ENCODE measurements around the gene RAB31.

The RAB31 gene

DNA sequence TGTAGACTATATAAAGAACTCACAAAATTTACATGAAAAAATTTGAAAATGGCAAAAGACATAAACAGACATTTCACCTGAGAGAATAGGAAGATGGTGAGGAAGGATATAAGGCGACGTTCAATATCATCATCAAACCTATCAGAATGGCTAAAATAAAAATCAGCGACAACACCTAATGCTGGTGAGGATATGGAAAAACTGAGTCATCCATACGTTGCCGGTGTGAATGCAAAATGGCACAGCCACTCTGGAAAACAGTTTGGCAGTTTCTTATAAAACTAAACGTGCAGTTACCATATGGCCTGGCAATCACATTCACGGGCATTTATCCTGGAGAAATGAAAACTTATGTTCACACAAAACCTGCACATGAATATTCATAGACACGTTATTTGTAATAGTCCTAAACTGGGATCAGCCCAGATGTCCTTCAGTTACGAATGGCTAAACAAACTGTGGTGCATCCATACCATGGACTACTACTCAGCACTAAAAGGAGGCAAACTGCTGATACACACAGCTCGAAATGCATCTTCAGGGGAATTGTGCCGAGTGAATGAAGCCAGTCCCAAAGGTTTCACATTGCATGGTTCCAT is 114.6 kb downstream of the RAB31 start:
- no peak for DNase-seq

DNA sequence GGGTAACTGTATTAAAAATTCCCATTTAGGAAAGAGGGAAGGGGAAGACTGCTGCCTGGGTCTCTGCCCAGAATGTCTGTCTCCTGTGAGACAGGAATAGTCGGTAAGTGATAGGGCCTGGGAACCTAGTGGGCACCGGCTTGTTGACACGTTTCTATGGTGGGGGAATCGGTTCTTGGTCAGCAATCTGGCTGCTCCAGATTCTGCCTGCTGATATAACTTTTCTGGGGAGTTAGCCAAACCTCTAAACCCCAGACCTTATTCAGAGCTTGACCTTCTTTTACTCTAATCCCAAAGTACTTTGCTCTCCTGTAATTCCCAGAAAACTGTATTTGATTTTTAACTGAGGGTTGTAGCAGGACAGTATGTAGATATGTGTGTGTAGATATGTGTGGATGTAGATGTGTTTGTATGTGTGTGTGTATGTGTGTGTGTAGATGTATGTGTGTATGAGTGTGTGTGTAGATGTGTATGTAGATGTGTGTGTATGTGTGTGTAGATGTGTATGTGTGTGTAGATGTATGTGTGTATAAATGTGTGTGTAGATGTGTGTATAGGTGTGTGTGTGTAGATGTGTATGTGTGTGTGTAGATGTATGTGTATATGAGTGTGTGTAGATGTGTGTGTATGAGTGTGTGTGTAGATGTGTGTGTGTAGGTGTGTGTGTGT is 115.8 kb downstream of the RAB31 start:
- no peak for DNase-seq

DNA sequence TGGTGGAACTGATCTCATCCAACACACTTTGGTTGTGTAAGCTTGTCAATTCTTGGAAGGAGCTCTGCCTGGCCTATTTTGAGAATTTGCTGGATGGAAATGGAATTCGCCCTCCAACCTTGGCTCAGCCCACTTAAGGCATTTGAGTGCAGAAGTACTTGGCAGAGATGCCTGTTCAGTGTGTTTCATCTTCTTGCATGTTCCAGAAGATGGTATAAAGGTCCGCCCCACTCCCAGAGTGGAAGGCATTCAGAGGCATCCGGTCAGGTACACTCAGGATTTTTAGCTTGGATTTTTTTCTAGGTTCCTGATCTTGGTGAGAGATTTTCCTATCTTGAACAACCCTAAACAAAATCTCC is 116.4 kb downstream of the RAB31 start:
- DNase-seq, result no peak

DNA sequence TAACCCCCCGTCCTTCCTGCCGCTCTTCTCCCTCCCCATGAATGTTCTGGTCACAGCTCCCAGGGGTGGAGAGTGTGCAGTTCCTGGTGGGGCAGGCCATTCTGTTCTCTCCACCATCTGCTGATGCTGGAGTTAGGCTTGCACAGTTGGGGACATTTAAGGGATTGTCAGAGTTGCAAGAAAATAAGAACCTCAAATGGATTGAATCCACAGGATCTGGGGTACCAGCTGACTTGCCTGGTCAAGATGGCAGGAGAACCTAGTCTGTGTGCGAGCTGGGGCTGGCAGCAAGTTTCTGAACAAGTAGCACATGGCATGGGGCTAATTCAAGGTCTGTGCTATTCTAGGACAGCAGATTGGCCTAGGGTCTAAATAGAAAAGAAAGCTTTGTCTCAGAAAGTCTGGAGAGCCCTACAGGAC is 116.9 kb downstream of the RAB31 start:
- no peak for DNase-seq

DNA sequence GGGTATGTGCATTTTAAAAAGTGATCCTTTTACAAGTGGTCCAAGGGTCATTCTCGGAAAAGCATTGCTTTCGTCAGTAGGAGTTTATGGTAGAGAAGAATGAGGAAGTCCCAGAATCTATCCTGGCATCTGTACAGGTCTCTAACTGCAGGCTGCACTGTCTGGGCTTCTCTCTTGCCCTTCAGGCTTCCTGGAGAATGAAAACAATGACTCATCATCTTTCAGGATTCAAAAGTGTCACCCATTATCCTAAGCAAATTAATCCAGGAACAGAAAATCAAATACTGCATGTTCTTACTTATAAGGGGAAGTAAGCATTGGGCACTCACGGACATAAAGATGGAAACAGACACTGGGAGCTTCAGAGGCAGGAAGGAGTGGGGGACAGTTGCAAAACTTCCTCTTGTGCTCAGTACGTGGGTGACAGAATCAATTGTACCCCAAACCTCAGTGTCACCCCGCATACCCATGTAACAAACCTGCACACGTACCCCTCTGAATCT is 117.5 kb downstream of the RAB31 start:
- DNase-seq, result no peak

DNA sequence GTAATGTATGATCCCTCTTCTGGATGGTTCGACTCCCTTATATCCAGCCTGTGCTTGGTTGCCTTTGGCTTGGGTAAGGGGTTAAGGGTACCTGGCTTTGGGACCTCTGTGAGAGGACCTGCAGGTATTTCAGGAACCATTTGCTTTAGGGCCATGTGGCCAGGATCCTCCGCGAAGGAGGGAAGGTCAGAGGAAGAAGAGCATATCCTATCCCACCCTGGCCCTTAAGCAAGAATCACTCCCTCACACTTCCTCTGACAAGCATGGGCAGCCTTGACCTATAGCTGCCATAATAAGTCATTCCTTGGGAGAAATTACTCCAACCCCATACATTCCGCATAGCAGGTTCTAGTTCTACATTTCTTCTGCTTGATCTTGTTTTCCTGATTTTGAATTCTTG is 118.6 kb downstream of the RAB31 start:
- DNase-seq, result no peak

DNA sequence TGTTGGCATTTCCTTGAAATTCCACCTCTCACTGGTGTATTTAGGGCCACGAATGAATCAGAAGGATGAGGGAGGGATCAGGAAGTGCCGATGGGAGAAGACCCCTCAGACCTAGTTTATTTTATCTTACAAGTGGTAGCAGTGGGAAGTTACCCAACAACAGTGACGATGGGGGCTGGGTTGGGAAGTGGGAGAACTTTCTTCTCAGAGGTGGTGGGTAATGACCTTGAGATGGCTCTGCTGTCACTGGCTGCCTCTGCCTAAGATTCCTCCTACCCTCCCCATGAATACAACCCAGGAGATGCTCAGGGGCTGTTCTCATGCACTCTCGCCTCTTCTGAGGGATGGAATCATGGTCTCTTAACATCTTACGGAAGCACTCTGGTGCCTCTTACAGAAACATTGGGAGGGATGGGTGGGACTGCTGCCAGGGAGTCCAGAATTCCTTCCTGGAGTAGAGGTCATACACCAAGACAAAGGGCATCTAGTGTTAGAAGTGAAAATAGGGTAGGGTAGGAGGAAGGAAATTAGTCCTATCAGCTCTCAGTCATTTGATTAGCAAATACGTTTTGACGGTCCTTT is 119.2 kb downstream of the RAB31 start:
- no peak for DNase-seq

DNA sequence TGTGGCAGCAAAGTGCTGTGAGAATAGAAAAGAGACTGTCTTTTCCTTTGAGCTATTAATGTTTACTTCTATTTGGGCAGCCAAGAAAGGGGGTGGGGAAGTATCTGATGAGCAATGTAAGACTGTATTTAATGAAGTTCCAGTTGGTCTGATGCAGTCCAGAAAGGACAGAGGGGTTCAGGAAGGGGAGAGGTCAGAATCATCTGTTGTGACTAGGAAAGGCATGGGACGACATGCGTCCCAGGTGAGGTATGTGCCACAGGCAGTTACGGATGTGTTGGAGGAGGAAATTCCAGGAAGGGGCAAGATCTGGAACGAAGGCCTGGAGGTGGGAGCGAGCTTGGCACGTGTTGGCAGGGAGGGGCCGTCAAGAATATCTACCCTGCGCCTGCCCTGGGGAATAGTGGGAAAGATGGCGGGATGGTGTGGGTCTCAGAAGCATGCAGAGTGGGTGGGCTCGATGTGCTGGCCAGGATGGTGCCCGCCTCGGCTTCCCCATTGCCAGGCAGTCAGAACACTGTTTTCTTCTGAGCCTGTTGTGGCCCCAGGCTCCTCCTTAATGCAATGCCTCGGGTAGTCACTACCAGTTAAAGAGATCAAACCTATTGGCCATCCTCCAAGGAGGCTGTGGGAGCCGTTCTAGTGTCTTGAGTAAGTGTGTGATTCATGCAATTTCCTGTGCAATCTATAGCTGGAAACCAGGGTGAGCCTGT is 119.8 kb downstream of the RAB31 start:
- no peak for DNase-seq

DNA sequence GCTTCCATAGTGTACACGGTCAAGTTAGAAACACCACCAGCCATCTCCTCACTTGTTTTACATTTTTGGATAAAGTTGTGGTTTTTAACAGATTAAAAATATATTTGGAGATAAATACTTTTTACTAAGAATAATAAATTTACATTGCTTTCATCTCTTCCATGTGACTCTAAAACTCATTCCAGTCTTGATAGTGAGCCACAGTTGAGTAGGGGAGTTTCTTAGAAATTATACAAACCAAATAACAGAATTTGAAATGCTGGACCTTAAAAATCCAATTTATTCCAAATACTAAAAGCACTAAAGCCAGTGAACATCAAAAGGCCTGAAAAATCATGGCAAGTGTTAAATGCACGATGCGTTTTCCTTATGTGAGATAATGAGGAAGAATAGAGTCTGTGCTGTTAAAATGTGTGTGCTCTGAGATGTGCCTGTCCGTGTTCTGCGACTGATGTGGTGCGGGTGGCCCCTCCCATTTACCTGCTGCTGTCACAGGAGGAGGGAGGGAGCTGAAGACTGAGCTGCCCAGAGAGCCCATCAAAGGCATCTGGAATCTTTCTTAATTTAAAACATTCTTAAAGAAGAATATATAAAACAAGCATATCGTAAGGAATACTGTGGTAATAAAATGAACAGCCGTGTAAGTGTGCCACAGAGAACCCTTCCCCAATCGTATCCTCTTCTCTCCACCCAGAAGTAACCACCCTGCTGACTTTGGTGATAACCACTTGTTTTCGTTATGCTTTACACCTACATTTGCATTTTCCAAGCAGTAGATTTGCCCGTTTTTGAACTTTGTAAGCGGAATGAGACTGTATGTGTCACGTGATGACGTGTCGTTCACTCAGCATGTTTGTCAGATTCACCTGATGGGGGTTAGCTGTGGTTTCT is 120.7 kb downstream of the RAB31 start:
- no peak for DNase-seq

DNA sequence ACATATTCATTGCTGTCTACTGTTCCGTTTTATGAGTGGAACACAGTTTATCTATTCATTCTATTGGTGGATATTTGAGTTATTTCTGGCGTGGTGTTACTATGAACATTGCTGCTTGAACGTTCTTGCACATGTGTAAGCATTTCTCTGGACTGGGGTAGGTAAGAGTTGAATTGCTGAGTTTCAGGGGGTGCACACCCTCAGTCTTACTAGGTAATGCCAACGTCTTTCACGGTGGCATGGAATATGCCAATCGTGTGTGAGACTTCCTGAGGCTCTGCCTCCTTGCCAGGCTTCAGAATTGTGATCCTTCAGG is 121.3 kb downstream of the RAB31 start:
- no peak for DNase-seq

DNA sequence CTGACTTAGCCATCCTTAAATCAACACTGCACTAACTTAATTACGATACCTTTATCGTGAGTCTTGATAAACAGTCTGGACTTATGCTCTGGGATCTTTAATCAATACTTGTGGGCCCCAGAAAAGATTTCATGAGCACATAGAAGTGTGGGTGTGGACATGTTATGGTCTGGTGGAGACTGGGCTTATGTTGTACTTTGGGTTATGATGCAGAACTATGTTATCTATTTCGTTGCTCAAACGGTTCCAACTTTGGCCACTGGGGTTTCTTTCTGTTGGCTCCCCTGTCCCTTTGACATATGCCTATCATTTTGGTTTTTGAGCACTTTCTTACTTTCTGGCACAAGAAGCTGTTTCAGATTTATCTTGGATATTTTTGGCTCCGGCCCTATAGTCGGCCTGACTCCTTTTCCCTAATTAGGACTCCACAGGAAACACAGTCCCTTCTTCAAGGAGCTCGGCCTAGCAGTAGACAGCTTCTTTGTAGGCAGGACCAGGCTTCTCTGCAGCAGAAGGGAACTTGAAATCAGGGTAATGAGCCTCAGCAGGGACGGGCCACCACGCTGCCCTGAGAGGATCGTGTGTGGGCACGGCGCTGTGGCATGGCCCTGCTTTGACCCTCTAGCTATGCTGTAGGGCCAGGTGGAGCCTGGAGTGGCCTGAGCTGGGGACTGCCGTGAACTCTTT is 123.1 kb downstream of the RAB31 start:
- no peak for DNase-seq

DNA sequence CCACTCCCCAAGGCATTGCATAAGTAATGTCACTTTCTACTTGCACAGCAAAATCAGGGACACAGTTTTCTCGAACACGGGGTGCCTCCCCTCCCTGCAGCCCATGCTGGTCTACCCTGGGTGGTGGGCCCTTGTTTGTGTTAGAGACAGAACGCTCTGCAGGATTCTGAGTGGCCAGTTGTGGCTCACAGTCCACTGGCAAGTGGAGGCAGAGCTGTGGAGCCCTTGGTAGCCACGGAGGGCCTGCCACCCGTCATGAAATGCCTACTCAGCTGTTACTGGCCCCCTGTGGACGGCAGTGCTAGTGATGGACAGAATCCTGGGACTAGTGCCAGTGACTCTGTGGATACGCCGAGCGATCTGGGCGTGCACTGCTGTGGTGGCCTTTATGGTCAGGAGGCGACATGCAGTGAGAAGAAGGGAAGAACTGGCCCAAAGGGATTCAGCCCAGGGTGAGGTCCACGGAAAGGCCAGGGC is 123.7 kb downstream of the RAB31 start:
- DNase-seq, result no peak

DNA sequence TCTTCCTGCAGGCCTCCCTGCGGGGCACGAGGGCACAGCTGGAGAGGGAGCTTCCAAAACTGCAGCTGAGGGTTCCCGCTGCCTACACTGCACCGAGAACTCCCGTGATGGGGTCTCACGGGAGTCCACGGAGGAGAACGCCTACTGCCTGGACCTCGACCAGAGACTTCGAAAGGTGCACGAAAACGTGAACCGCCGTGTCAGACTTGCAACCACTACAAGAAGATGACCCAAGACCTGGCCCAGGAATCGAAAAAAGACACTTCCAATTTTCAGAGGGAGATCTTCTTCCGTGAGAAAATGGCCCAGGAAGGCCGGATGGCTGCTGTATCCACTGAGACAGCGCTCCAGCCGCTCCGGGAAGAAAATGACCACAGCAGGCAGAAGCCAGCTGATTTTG is 124.8 kb downstream of the RAB31 start:
- DNase-seq, result no peak

DNA sequence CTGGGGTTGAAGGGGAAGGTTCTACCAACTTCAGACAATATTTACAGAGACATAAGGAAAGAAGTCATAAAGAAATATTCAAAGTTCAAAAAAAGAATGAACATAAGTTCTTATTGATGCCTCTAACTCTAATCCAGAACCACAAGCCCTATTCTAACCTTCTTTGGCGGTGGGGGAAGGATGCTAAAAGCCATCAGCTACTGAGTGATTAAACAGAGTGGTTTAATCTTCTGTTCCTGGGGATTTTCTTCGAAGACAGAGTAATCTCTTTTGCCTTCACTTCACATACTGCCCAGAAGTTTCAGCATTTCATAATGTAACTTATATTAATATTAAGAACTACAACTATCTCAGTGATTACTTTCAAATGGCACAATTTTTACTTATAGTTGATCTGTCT is 126.5 kb downstream of the RAB31 start:
- no peak for DNase-seq

DNA sequence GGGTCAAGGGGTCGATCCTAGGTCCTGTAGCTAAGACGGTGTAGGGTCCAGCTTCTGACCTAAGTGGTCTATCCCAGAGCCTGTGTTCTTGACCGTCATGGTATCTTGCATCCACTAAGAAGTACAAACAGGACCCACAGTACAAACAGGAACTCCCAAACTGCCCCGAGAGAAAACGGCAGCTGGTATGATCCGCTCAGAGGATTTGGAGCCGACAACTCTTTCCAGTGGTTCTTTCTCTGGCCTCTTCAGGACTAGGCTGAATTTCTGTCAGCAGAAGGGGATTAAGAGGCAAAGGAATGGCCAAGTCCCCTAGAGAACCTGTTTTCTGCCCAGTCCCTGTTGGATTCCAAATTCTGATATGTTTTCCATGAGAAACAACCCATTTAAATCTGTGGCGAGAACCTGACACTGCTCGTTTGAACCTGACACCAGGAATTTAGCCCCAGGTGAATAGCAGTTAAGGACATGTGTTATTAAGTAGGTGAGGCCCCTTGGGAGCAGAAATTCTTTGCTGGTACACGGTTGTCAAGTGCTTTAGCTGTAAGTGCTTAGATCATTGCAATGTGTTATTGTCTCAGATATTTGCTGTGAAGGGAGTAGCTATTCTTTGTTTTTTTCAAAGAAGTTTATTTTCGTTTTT is 127.1 kb downstream of the RAB31 start:
- no peak for DNase-seq

DNA sequence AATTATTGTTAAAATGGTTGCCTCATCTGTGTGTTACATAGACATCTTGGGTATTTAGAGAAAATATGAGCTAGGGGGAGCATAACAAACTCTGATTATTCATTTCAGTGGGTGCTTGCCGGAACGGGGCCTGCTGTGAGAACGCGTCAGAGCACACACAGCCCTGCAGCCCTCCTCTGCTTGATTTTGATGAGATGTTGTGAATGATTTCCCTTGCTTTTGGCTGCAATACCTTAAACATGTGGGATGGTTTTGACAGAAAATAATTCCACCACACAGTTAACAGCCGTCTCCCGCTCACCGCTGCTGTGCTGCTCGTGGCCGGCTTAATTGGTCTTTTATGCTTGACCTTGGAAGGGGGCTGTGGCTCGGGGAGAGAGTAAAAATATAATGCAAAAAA is 127.7 kb downstream of the RAB31 start:
- DNase-seq, result no peak

DNA sequence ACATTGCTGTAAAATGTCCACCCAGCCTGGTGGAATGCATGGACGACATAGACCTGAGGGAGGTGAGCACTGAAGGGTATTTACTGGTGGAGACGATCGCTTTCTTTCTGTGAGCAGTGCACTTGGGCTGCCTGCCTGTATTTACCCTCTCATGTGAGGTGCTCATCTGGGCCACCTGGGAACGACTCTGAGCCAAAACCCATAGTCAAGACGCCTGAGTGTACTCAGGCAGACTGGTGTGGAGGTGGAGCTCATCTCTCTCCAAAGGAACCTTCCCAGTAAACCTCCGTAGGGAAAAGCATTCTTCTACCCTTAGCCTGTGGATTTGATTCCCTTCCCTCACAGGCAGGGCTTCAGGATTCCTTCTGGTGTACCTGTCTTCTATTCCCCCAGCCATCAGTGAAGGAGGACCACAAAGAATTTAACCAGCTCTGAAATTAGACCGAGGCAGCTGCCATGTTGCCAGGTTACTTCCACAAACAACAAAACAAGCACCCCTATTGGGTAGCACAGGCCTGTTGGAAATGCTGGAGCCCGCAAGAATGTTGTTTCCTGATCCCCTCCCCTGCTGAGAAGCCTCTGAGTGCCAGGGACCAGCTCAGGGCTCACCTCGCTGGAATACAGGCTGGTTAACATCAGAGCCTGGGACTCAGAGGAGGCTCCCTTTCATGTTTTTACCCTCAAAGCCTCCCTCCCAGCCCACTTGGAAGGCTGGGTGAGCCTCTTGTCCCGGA is 130.2 kb downstream of the RAB31 start:
- peak; percentile 29 for DNase-seq

DNA sequence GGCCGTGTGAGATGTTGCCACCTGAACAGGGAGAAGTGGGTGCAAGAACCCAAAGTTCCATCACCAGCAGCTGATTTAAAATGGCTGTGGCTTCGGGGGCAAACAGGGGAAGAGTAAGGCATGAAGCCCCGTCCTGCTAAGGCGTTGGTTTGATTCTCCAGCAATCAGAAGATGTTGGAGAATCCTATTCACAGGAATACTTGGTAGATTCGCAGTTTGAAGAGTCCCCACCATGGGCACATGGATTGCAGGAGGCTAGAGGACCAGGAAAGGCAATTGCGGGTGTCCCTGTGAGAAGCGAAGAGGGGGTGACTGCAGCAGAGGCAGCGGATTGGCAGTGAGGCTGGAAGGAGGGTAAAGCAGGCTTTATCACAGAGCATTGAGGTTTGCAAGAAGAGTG is 131.1 kb downstream of the RAB31 start:
- DNase-seq, result no peak

DNA sequence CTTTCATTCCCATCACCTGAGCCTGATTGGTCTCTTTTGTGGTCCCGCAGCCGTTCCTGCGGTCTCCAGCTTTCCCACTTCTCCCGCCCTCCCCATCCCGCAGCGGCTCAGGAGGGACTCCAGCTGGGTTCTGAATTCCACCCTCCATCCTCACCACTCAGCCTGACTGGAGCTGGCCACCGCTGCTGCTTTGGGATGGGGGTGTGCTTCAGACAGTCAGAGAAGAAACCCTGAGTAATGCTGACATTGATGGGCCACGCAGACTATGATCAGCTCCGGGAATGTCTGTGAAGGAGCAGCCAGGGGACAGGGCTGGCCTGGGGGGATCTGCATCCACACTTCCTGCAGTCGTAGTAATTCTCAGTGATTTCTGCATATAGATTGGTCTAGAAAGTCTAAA is 131.8 kb downstream of the RAB31 start:
- no peak for DNase-seq

DNA sequence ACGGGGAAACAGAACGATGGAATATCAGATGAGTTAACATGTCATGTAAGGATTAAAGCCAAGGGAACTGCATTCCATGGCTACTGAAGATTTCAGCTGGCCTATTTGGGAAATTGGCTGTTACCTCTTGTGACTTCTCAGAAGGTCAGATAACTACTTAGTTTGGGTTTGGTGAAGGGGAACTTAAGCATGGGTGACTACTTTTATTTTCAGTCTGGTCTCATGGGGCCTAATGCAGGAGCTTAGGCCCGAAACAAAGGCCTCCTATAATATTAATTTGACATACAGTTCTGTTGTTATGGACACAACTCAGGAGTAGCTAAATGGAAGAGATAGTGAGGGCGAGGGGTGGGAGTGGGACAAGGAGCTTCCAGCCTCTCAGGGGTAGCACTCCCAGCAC is 133.7 kb downstream of the RAB31 start:
- DNase-seq, result no peak

DNA sequence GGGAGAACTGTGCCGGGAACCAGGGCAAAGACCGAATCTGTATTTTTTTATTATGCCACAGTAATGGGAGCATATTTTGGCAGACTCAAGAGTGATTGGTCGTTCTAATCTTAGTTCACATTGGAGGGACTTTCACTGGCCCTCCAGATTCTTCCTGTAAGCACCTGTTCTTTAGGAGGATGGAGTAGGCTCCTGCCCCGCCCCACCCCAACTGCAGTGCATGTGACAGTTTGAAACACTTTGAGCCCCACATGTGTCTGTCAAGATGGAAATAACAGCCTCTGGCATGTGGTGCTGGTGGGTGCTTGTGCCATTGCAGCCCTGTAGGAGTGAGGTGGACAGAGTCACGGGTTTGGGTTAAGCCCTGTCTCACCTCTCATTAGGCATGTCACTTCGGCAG is 134.3 kb downstream of the RAB31 start:
- DNase-seq, result no peak
